HTERT RPE-1 (cell line): ENCODE data around the gene USB1.
"Not testable (repeated sequence)": the region's sequence is repeated elsewhere in the genome, so short reads cannot be mapped to it uniquely, and the experiment has no call there.

ENCODE experiments used
- in situ Hi-C: fragments of 300-500 bp; cut with MboI; formaldehyde crosslinking; loops from 4 replicates; pipeline ENCODE4 v1.14.3; 2020; ENCODE audit warnings: low sequenced_read_pairs

USB1 gene

GRCh38 chr16:57969451-57970123, 31.6 kb upstream of the USB1 start:
- in situ Hi-C loops = no loop called here

GRCh38 chr16:57970319-57970718, 30.9 kb upstream of the USB1 start:
- in situ Hi-C loops = no loop called here

- in situ Hi-C loops = no loop called here
Observed at GRCh38 chr16:57970970-57971369, 30.2 kb upstream of the USB1 start, which contains the start of gene CNGB1. Gene CNGB1, minus strand, starts transcription at chr16:57971128. Its CDS starts 3,842 bp downstream, at chr16:57967286.

GRCh38 chr16:57971848-57972247, 29.4 kb upstream of the USB1 start:
- in situ Hi-C loops = no loop called here

GRCh38 chr16:57972306-57972705, 28.9 kb upstream of the USB1 start:
- in situ Hi-C loops = no loop called here

- in situ Hi-C loops = no loop called here
Observed at GRCh38 chr16:57976331-57976796, 24.8 kb upstream of the USB1 start.

GRCh38 chr16:57977418-57978069, 23.7 kb upstream of the USB1 start:
- in situ Hi-C loops = no loop called here

- in situ Hi-C loops = not testable (repeated sequence)
Observed at GRCh38 chr16:57978070-57978465, 23.1 kb upstream of the USB1 start.

GRCh38 chr16:57979006-57979585, 22.1 kb upstream of the USB1 start:
- in situ Hi-C loops = no loop called here

GRCh38 chr16:57981636-57982035, 19.6 kb upstream of the USB1 start:
- in situ Hi-C loops = no loop called here

- in situ Hi-C loops = no loop called here
Observed at GRCh38 chr16:57982385-57982784, 18.8 kb upstream of the USB1 start.

GRCh38 chr16:57984443-57985203, 16.6 kb upstream of the USB1 start:
- in situ Hi-C loops = no loop called here

GRCh38 chr16:57985204-57986181, 15.7 kb upstream of the USB1 start:
- in situ Hi-C loops = no loop called here

- in situ Hi-C loops = no loop called here
Observed at GRCh38 chr16:57986196-57986595, 15.0 kb upstream of the USB1 start.

GRCh38 chr16:57987441-57988177, 13.6 kb upstream of the USB1 start:
- in situ Hi-C loops = no loop called here

- in situ Hi-C loops = no loop called here
Observed at GRCh38 chr16:57988929-57989328, 12.3 kb upstream of the USB1 start.

GRCh38 chr16:57991551-57992059, 9.6 kb upstream of the USB1 start:
- in situ Hi-C loops = no loop called here

GRCh38 chr16:57992084-57992483, 9.1 kb upstream of the USB1 start:
- in situ Hi-C loops = no loop called here

- in situ Hi-C loops = no loop called here
Observed at GRCh38 chr16:57993438-57993837, 7.8 kb upstream of the USB1 start.
